ENCODE measurements around the gene ISL2. TPM values are rescaled to one million over a fixed set of nuclear protein-coding genes. Genes with fewer than 3 reads are reported as not detected.

Gene ISL2
- total and polyA plus RNA-seq, 2 of the 13 experiments (the other 11 are each of a cell fraction or from before 2014, with no cell fraction given): 4.3 to 5.1 TPM

GRCh38 chr15:76328106-76328696, 8.4 kb upstream of the ISL2 start:
- H3K4me3 ChIP-seq (replicated peaks in 1 of 3; ENCODE audit: insufficient read depth in 1 of 3, low read depth in 2 of 3, low read length in 3 of 3): no peak overlapping the region
- H3K27ac ChIP-seq (ENCODE audit: extremely low read length, insufficient read depth, low read length): no peak overlapping the region
- intact Hi-C loops (cut with micrococcal nuclease; ENCODE audit: unreplicated experiment) (no loop called here), in situ Hi-C loops (cut with HindIII; ENCODE audit: extremely low pct_ligation_motif_present, low pct_unique_long_range_greater_than_20kb) (no loop called here)
- BruUV-seq (replicated peaks): no TSS peak
- no peaks in the 10 kb centered on the region for H3K36me3 ChIP-seq (replicated peaks in 1 of 2; ENCODE audit: control insufficient read depth in 1 of 2, insufficient read depth in 2 of 2, low read length in 2 of 2)
- no peak overlapping the region for H3K4me2 ChIP-seq (ENCODE audit: low read depth, low read length)
- no peak overlapping the region for H2AFZ ChIP-seq (ENCODE audit: low read length)
- DNase-seq (ENCODE audit: low spot score) (no peak), FAIRE-seq (no peak), ATAC-seq (no peak)
- H3K79me2 ChIP-seq (ENCODE audit: insufficient read depth, low read length): no peaks in the 10 kb centered on the region
- H3K27me3 ChIP-seq (ENCODE audit: control insufficient read depth in 1 of 2, insufficient read depth in 2 of 2, low read length in 2 of 2): peaks cover 0 to 15% of the 10 kb centered on the region in 2 experiments; a peak in 3 of 5 replicates
- H3K4me1 ChIP-seq (ENCODE audit: insufficient read depth, low read length): peaks cover 15% of the 10 kb centered on the region
- H3K9ac ChIP-seq (ENCODE audit: insufficient read depth, low read depth, low read length): no peak overlapping the region
- ChIA-PET POLR2A (interaction anchor here (1.1 kb wide), 1 partner anchor 17 kb away, joined by 4 read pairs; the partner anchor contains the start of gene ETFA), CTCF (ENCODE audit: low intra/inter-chr PET ratio, low total read pairs) (no interaction called here)
- WGBS (ENCODE audit: low lambda C conversion rate): 51% methylated on average over 8 of the region's 8 CpGs
- TF ChIP-seq TAF1 (CRISPR knock-in tag; IDR thresholded peaks at IDR 0.05) (no peak), FUBP1 (CRISPR knock-in tag; IDR thresholded peaks at IDR 0.05; ENCODE audit: borderline replicate concordance) (no peak)
- no peaks in the 10 kb centered on the region for H3K9me3 ChIP-seq (ENCODE audit: low read length)
- H4K20me1 ChIP-seq (ENCODE audit: insufficient read depth, low read length): no peaks in the 10 kb centered on the region

GRCh38 chr15:76328958-76329357, 7.6 kb upstream of the ISL2 start:
- no peaks in the 10 kb centered on the region for H3K79me2 ChIP-seq (ENCODE audit: insufficient read depth, low read length)
- no peak overlapping the region for H3K27ac ChIP-seq (ENCODE audit: extremely low read length, insufficient read depth, low read length)
- TF ChIP-seq FOSL2 (CRISPR knock-in tag; IDR thresholded peaks at IDR 0.05): 0 out of 2 replicates have a peak, but pooled peaks have one; percentile 13
- no peak for TF ChIP-seq ZBTB34 (CRISPR knock-in tag; IDR thresholded peaks at IDR 0.05)
- ChIA-PET POLR2A (interaction anchor here (2.3 kb wide), 1 partner anchor 17 kb away, joined by 21 read pairs; the partner anchor contains the start of gene ETFA), CTCF (ENCODE audit: low intra/inter-chr PET ratio, low total read pairs) (interaction anchor here (0.9 kb wide), 1 partner anchor 138 kb away, joined by 3 read pairs; no protein-coding TSS in a partner anchor)
- FAIRE-seq: no peak
- no peak overlapping the region for H3K9ac ChIP-seq (ENCODE audit: insufficient read depth, low read depth, low read length)
- no peak for ATAC-seq
- no peaks in the 10 kb centered on the region for H4K20me1 ChIP-seq (ENCODE audit: insufficient read depth, low read length)
- H3K27me3 ChIP-seq (ENCODE audit: control insufficient read depth in 1 of 2, insufficient read depth in 2 of 2, low read length in 2 of 2): peaks cover 0 to 10% of the 10 kb centered on the region in 2 experiments; a peak in 3 of 5 replicates
- no peaks in the 10 kb centered on the region for H3K36me3 ChIP-seq (replicated peaks in 1 of 2; ENCODE audit: control insufficient read depth in 1 of 2, insufficient read depth in 2 of 2, low read length in 2 of 2)
- no peak overlapping the region for H3K4me3 ChIP-seq (replicated peaks in 1 of 3; ENCODE audit: insufficient read depth in 1 of 3, low read depth in 2 of 3, low read length in 3 of 3)
- no peaks in the 10 kb centered on the region for H3K9me3 ChIP-seq (ENCODE audit: low read length)
- DNase-seq (ENCODE audit: low spot score): no peak
- intact Hi-C loops (cut with micrococcal nuclease; ENCODE audit: unreplicated experiment): no loop called here
- WGBS (ENCODE audit: low lambda C conversion rate): 22% methylated on average over 4 of the region's 4 CpGs
- BruUV-seq (replicated peaks): no TSS peak
- H3K4me2 ChIP-seq (ENCODE audit: low read depth, low read length): no peak overlapping the region
- peaks cover 22% of the 10 kb centered on the region for H3K4me1 ChIP-seq (ENCODE audit: insufficient read depth, low read length)
- in situ Hi-C loops (cut with HindIII; ENCODE audit: extremely low pct_ligation_motif_present, low pct_unique_long_range_greater_than_20kb): no loop called here
- H2AFZ ChIP-seq (ENCODE audit: low read length): no peak overlapping the region
